KMS-11 (cell line): Measurements from ENCODE around the gene WASF3.

Source experiments
- H2AFZ ChIP-seq: fragments of 200-600 bp; sonication (generic); 2 replicates; pipeline ENCODE4 v1.6.1; 2016; ENCODE audit warnings: antibody characterized with exemption, mixed run types, low read depth
- H3K27ac ChIP-seq: fragments of 200-600 bp; sonication (generic); 2 replicates; pipeline ENCODE4 v1.6.1; 2016; ENCODE audit warnings: mild to moderate bottlenecking, mixed run types
- H3K27me3 ChIP-seq: fragments of 200-600 bp; sonication (generic); 2 replicates; pipeline ENCODE4 v1.6.1; 2017; ENCODE audit warnings: mild to moderate bottlenecking, low read depth, mixed run types, moderate library complexity; ENCODE audit not compliant: insufficient read depth
- H3K36me3 ChIP-seq: fragments of 200-600 bp; sonication (generic); 2 replicates; pipeline ENCODE4 v1.6.1; 2017; ENCODE audit warnings: mild to moderate bottlenecking, mixed run types; ENCODE audit not compliant: insufficient read depth
- H3K4me1 ChIP-seq: fragments of 200-600 bp; sonication (generic); 2 replicates; pipeline ENCODE4 v1.6.1; 2016; ENCODE audit warnings: mild to moderate bottlenecking, low read depth, mixed run types; ENCODE audit not compliant: poor library complexity, severe bottlenecking
- H3K4me2 ChIP-seq: fragments of 200-600 bp; sonication (generic); 2 replicates; pipeline ENCODE4 v1.7.0; 2016; ENCODE audit warnings: mild to moderate bottlenecking, mixed run types
- H3K4me3 ChIP-seq: fragments of 200-600 bp; sonication (generic); IDR thresholded peaks from 2 replicates; pipeline ENCODE4 v1.6.1; 2017; ENCODE audit warnings: low read depth, low read length, mixed read lengths; ENCODE audit not compliant: insufficient read depth
- H3K79me2 ChIP-seq: fragments of 200-600 bp; sonication (generic); 2 replicates; pipeline ENCODE4 v1.6.1; 2016; ENCODE audit warnings: low read depth, mixed run types; ENCODE audit not compliant: insufficient read depth
- H3K9ac ChIP-seq: fragments of 200-600 bp; sonication (generic); 2 replicates; pipeline ENCODE4 v1.6.1; 2016; ENCODE audit warnings: mild to moderate bottlenecking, mixed run types
- H4K20me1 ChIP-seq: fragments of 200-600 bp; sonication (generic); 2 replicates; pipeline ENCODE4 v1.6.1; 2016; ENCODE audit warnings: mild to moderate bottlenecking, mixed run types; ENCODE audit not compliant: insufficient read depth
- TF ChIP-seq, protein P1 (sequence below): fragments of 200-600 bp; sonication (generic); conservative IDR thresholded peaks from 2 replicates; pipeline ENCODE4 v1.6.1; 2017; ENCODE audit warnings: low read depth, mild to moderate bottlenecking, antibody characterized with exemption, low read length, moderate library complexity, mixed read lengths

The WASF3 gene

GRCh38 chr13:26699197-26699490 lies 141.7 kb downstream of the WASF3 start:
- Histone ChIP-seq H2AFZ (no peak overlapping the region), H3K36me3 (no peaks in the 10 kb centered on the region), H4K20me1 (no peaks in the 10 kb centered on the region), H3K79me2 (no peaks in the 10 kb centered on the region), H3K9ac (no peak overlapping the region), H3K4me1 (no peaks in the 10 kb centered on the region), H3K27me3 (no peaks in the 10 kb centered on the region), H3K4me2 (no peak overlapping the region), H3K4me3 (no peak overlapping the region), H3K27ac (no peak overlapping the region)
- TF ChIP-seq, protein P1, sequence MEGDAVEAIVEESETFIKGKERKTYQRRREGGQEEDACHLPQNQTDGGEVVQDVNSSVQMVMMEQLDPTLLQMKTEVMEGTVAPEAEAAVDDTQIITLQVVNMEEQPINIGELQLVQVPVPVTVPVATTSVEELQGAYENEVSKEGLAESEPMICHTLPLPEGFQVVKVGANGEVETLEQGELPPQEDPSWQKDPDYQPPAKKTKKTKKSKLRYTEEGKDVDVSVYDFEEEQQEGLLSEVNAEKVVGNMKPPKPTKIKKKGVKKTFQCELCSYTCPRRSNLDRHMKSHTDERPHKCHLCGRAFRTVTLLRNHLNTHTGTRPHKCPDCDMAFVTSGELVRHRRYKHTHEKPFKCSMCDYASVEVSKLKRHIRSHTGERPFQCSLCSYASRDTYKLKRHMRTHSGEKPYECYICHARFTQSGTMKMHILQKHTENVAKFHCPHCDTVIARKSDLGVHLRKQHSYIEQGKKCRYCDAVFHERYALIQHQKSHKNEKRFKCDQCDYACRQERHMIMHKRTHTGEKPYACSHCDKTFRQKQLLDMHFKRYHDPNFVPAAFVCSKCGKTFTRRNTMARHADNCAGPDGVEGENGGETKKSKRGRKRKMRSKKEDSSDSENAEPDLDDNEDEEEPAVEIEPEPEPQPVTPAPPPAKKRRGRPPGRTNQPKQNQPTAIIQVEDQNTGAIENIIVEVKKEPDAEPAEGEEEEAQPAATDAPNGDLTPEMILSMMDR: no peak

GRCh38 chr13:26705536-26705935 lies 148.1 kb downstream of the WASF3 start:
- H3K9ac ChIP-seq: no peak overlapping the region
- H3K36me3 ChIP-seq: no peaks in the 10 kb centered on the region
- H3K27me3 ChIP-seq: no peaks in the 10 kb centered on the region

DNA sequence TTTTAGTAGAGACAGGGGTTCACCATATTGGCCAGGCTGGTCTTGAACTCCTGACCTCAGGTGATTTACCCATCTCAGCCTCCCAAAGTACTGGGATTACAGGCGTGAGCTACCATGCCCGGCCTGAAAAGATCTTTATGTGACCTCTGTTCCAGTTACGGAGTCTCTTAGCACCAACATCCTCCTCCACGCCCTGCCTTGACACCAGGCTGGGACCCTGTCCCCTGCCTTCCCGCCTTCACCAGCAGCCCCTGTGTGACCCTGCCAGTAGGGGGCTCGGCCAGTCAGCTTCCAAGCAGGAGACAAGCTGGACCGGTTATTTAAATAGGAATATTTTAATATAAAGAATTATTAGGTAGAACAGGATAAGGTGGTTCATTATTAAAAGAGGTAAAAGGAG lies 148.9 kb downstream of the WASF3 start:
- Histone ChIP-seq H2AFZ (no peak overlapping the region), H3K36me3 (no peaks in the 10 kb centered on the region), H3K27me3 (no peaks in the 10 kb centered on the region), H3K4me3 (no peak overlapping the region), H3K27ac (no peak overlapping the region), H3K4me2 (no peak overlapping the region), H3K9ac (no peak overlapping the region), H3K79me2 (no peaks in the 10 kb centered on the region), H3K4me1 (no peaks in the 10 kb centered on the region), H4K20me1 (no peaks in the 10 kb centered on the region)
- TF ChIP-seq, protein P1: no peak

More at GRCh38 chr13:26705536-26705935, 148.1 kb downstream of the WASF3 start:
- H3K79me2 ChIP-seq: no peaks in the 10 kb centered on the region
- H2AFZ ChIP-seq: no peak overlapping the region
- H3K4me3 ChIP-seq: no peak overlapping the region
- H3K27ac ChIP-seq: no peak overlapping the region
- TF ChIP-seq, protein P1: no peak
- H3K4me2 ChIP-seq: no peak overlapping the region
- no peaks in the 10 kb centered on the region for H4K20me1 ChIP-seq
- no peaks in the 10 kb centered on the region for H3K4me1 ChIP-seq

DNA sequence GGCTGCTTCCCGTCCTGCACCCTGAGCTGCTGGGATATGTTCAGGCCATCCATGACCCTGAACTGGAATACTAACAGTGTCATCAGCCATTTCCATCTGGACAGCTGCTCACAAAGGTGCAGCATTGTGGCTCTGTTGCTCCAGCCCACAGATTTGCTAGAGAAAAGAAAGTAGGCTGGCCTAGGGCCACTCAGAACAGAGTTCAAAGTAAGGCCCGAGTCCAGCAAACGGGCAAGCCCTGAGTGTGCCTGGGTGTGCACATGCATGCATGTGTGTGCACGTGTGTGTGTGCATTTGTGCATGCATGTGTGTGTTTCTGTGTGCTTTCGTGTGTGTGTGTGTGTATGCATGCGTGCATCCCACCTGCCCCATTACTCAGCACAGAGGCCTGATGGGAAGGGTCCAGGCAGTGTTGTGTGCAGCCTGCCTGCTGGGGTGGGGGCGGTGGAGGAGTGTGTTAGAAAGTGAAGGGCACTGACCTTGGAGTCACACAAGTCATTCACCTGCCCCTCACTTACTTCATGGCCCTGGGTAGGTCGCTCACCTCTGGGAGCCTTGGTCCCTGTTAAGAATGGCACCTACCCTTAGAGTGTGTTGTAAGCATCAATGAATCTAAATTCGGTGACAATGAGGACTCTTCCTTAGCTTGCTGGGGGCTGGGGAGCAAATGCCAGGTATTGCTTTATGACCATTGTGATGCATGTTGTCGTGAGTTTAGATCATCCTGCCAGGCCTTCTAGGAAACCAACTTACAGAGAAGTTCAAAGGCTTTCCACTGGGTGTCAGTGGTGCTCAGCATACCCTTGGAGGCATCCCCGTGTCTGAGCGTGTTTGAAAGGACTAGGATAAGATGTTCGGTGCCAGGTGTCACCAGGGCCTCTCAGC lies 149.9 kb downstream of the WASF3 start:
- no peaks in the 10 kb centered on the region for H3K4me1 ChIP-seq
- H3K4me3 ChIP-seq: no peak overlapping the region
- no peaks in the 10 kb centered on the region for H3K27me3 ChIP-seq
- no peaks in the 10 kb centered on the region for H3K79me2 ChIP-seq
- TF ChIP-seq, protein P1: peak; percentile 31
- H3K36me3 ChIP-seq: no peaks in the 10 kb centered on the region
- H3K4me2 ChIP-seq: no peak overlapping the region
- no peak overlapping the region for H3K9ac ChIP-seq
- no peak overlapping the region for H3K27ac ChIP-seq
- no peak overlapping the region for H2AFZ ChIP-seq
- H4K20me1 ChIP-seq: no peaks in the 10 kb centered on the region
